T-helper 1 cell (primary cell): ENCODE data around the gene MGAT3.
A peak's percentile ranks its signal among the peaks of the same experiment; 100 is the strongest.
"Not testable (repeated sequence)": the region's sequence is repeated elsewhere in the genome, so short reads cannot be mapped to it uniquely, and the experiment has no call there.

Experiments
- DNase-seq, 5 donors: peaks; one replicate each; pipeline ENCODE4 v3.0.0-alpha.2; 2012 to 2020

MGAT3 gene

DNA sequence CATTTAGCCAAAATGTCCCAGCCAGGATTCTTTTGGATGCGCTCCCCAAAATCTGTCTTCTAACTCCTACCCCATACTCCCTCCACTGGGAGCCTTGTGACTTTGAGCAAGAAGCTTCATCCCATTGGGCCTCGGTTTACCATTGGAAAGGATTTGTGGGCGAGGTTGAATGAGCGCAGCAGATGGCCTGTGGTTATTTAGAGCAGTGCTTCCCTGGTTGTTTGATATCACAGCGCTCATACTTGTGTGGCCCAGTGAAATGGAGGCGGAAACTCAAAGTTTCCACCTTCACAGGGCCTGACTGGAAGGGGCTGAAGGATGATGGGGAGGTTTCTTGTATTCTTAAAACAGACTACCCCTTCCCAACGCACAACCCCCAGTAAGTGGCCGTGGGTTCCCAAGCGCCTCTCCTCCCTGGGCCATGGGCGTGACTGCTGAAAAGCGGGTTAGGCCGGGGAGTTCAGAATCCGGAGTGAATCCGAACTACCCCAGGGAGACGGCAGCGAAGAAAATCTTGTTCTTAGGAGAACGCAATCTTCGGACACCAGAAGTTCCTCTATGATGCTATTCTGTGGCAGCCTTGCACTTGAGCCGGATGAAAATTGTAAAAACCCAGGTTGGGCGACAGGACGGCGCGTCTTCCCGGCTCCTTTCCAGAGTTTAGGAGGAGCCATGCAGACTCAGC is 62.3 kb downstream of the MGAT3 start:
- no peak for DNase-seq

DNA sequence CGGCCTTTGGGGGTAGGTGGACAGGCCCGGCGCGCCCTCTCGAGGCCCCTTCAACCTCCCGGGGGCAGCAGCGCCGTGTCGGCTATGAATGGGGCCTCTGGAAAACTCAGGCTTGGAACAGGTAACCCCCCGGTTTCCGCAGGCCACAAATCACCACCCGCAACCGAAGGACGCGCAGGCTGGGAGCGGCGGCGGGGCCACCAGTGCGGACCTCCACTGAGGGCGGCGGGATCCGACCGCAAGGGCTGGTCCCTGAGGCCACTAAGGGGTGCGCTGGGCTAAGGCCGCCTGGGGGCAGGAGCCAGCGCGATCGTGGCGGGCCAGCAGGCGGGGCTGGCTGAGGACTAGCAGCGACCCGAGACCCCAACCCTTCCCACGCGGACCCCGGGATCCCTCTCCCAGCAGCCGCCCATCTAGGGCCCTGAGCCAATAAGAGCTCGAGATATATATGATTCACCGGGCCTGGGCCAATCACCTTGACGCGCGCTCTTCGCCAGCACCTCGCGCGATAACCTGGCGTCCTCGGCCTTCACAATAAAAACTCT is 62.9 kb downstream of the MGAT3 start:
- peak in 4 of 5 donors; percentile 92 to 99 (median 94) for DNase-seq

DNA sequence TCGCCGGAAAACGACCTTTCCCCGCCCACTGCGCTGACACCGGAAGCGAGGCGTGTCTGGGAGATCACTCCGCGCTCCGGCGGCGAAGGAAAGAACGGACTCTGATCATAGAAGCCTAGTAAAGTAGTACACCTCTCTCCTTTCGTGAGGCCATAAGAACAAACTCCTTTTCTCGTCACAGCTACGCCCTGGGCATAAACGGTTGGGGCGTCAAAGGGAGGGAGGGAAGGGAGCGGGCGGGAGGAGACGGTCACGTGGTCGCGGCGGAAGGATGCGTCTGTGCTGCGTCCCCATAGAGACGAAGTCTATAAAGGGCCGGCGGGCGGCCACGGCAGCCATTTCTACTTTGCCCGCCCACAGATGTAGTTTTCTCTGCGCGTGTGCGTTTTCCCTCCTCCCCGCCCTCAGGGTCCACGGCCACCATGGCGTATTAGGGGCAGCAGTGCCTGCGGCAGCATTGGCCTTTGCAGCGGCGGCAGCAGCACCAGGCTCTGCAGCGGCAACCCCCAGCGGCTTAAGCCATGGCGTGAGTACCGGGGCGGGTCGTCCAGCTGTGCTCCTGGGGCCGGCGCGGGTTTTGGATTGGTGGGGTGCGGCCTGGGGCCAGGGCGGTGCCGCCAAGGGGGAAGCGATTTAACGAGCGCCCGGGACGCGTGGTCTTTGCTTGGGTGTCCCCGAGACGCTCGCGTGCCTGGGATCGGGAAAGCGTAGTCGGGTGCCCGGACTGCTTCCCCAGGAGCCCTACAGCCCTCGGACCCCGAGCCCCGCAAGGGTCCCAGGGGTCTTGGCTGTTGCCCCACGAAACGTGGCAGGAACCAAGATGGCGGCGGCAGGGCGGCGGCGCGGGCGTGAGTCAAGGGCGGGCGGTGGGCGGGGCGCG is 63.7 kb downstream of the MGAT3 start, which contains the start of gene ATF4:
ATF4 (plus strand) TSS at position 337 of the 880 bp plus-strand sequence. CDS start 884 bp downstream, outside the sequence.
- peak; percentile 76 to 95 (median 83) for DNase-seq

DNA sequence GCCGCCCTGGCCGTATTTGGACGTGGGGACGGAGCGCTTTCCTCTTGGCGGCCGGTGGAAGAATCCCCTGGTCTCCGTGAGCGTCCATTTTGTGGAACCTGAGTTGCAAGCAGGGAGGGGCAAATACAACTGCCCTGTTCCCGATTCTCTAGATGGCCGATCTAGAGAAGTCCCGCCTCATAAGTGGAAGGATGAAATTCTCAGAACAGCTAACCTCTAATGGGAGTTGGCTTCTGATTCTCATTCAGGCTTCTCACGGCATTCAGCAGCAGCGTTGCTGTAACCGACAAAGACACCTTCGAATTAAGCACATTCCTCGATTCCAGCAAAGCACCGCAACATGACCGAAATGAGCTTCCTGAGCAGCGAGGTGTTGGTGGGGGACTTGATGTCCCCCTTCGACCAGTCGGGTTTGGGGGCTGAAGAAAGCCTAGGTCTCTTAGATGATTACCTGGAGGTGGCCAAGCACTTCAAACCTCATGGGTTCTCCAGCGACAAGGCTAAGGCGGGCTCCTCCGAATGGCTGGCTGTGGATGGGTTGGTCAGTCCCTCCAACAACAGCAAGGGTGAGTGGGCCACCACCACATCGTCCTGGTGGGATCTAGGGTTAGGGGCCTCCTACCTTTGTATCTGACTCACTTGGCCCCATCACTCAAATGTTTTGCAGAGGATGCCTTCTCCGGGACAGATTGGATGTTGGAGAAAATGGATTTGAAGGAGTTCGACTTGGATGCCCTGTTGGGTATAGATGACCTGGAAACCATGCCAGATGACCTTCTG is 64.5 kb downstream of the MGAT3 start:
- DNase-seq: not testable (repeated sequence)

DNA sequence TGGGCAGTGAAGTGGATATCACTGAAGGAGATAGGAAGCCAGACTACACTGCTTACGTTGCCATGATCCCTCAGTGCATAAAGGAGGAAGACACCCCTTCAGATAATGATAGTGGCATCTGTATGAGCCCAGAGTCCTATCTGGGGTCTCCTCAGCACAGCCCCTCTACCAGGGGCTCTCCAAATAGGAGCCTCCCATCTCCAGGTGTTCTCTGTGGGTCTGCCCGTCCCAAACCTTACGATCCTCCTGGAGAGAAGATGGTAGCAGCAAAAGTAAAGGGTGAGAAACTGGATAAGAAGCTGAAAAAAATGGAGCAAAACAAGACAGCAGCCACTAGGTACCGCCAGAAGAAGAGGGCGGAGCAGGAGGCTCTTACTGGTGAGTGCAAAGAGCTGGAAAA is 65.3 kb downstream of the MGAT3 start:
- not testable (repeated sequence) for DNase-seq

DNA sequence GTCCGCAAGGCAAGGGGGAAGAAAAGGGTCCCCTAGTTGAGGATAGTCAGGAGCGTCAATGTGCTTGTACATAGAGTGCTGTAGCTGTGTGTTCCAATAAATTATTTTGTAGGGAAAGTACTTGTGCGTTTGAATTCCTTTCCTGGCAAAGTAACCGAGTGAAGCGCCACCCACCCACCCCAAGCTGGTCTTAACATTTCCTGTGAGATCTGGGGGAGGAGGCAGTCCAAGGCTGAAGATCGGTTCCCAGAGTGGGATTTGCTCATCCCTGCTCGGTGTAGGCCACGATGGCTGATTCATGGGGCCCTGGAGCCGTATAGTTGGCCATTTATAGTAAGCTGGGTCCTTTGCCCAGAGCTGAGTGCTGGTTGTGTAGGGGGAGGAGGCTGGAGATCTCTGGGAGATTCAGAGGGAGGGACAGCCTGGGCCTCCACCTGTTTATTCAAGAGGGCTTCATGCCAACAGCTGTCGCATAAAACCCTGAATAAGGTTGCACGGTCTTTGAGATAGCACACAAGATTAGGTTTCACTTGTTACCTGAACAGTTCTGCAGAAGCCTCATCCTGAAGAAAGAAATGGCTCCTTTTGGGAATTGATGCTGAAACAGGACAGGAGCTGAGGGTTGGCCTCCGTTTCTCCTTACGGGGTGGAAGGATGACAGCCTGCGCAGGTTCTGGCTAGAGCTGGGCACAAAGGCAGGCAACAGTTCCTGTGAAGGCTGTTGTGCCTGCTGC is 65.9 kb downstream of the MGAT3 start:
- DNase-seq: no peak

DNA sequence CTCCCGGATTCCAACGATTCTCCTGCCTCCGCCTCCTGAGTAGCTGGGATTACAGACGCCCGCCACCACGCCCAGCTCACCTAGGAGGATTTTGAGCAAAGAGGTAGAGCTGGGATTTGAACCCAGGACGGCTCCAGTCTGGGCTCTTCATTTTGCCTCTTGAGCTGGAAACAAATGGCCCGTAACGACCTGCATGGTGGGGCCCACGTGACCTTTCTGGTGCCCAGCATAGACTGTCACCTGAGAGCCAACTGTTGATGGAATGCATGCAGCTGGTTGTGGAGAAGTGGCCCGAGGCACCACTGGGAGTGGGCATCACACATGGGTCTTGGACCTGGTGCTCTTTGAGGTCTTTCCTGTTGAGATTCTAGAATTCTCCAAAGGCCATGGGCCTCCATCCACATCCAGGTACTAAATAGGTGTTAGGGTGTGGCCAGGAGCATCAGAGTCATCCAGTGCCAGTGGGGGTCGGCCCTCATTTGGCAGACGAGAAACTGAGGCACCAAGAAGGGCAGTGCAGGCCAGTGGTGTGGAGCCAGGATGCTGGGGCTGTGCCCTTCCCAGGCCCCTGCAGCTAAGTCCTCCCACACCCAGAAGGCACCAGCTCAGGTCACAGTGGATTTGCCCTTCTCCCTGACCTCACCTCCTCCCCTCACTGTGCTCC is 67.4 kb downstream of the MGAT3 start:
- no peak for DNase-seq

DNA sequence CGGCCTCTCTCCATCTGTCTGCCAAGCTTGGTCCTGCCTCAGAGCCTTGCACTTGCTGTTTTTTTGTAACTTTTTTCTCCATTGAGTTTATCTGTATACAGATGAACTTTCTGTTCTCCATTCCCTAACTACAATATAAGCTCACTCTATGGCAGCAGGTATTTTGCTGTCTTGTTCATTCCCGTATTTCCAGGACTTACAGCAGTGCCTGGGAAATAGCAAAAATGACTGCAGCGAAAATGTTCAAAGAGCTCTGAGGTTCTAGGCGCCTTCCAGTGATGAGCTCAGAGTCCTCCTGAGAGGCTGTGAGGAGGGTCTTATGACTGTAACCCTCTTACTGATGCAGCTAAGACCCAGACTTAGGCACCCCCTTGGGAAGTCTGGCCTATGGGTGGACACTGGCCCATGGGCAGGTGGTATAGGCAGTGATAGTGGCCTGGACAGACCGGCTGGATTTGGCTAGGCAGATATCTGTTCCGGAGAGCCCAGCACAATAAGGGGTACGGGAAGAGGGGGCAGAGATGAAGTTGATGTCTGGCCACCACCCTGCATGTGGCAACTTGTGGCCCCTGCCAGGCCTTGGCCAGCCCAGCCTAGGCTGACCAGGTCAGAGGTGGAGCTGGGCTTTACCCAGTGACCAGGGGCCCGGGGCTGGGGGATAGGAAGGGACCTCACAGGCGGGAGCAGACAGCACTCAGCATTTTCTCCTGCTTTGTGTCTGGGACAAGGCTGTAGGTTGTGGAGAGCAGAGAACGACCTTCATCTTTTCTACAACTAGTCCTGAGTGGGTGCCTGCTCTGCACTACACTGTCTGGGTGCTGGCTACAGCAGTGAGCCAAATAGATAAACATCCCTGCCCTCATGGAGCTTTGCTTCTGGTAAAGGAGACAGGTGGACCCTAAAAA is 68.2 kb downstream of the MGAT3 start:
- no peak for DNase-seq

DNA sequence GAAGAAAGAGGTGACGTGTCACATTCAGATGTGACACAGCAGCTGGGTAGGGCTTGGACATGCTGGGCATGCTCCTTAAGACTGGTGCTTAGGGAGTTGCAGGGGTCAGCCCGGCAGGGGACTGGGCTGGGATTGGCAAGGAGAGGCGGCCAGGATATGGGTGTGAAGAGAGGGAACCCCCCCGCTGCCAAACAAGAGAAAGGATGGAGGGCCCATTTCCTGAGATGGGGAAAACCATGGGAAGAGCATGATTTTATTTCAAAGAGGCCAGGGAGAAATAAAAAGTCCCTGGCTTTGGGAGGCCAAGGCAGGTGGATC is 68.8 kb downstream of the MGAT3 start:
- no peak for DNase-seq

DNA sequence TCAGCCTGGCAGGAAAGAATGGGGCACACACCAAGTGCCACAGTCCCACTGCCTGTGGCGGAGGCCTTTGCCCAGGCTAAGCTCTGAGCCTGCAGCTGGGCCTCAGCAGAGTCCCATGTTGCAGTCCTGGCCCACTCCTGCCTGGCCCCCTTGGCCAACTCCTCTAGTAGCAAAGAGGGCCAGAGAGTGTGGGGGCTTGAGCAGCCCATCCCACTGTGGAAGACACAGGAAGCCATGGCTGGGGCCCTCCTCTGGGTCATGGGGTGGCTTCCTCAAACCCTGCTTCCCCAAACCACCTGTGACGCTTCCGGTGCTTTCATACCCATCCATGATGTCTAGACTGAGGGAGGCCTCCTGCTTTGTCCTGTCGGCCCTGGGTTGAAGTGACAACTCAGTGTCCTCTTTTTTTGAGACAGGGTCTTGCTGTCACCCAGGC is 69.9 kb downstream of the MGAT3 start:
- peak in 1 of 5 donors; percentile 45 for DNase-seq

DNA sequence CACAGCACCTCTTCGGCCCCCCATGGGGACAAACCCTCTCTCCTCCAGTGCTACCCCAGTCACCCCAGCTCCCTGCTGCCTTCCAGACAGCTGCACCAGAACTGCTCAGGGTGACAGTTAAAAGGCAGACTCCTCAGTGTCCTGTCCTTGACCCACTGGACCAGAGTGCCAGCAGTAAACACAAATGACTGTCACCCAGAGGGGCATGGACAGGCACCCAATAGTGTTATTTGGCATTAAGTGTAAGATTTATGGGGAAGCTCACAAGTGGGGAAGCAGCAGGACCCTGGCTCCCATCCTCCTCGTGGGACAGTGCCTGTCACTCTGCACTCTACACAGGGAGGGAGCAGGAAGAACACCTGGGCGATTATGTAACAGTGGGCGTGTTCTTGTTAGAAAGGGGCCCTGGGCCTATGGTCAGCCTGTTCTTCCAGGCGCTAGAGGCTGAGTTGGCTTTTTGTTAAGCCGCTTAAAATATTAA is 70.7 kb downstream of the MGAT3 start:
- DNase-seq: no peak

DNA sequence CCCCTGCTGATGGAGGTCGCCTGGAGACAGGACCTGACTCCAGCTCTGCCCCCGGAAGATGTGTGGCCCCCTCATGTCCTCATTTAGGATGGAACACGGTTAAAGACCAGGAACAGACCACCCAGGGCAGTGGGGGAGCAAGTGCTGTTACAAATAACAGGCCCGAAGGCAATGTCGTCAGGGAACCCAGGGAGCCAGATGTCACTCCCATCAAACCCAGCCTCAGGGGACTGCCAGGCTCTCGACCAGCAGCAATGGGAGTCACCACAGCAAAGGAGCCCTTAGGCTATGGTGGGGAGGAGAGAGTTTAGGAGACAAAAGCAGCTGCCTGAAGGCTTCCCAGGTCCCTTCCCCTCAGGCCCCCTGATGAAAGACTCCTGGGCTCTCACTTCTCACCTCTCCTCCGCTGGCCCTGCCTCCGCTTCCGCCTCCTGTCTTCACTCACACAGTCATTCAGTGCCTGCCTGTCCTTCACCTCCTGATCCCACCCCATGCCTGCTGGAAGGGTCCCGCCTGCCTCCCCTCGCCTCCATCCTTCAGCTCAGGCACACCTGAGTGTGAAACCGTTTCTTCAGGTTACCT is 71.4 kb downstream of the MGAT3 start:
- DNase-seq: no peak

DNA sequence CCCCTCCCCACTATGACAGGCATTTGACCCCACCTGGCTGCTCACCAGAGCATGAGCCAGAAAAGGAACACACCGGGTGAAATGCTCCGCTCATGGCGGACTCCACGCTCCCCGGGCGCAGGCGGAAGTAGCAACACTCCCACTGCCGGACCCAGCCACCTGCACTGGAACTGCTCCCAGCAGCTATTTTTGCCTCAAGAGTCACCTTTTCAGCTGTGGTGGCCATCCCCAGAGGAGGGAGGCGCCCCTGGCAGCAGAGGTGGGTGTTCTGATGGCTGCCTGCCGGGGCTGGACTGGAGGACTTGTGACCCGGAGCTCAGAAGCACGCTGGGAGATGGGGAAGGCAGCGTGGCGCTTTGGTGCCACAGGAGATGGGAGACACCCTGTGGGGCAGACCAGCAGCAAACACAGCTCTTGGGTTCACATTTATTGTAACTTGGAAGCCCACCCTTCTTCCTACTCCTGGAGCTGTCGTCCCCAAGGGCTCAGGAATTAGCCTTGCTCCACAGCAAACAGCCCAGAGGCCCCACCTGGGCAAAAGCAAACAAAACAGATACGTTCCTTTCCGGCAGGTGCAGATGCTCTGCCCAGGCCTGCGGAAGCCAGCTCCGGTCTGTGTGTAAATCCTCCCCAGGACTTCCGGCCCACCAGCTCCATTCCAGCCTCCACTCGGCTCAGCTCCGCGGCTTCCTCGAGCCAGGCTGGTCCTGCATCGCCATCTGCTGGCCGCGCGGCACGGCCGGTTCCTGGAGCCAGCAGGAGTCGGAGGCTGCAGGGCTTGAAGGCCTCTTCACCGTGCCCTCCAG is 72.1 kb downstream of the MGAT3 start:
- DNase-seq: peak; percentile 84 to 92 (median 90)

DNA sequence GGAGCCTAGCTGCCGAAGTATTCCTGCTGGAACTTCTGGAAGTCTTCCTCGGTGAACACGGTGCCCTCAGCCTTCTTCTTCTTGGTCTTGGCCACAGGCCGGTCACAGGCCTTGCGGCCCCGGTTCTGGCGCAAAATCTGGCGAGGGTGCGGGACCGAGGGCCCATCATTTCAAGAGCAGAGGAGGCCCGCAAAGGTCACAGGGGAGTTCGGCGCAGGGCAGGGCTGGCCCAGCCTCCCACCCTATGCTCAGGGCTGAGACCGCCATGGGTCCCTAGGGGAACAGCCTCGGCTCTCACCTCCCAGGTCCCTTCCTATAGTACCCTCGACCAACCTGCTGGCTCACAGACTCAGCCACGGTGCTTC is 72.7 kb downstream of the MGAT3 start:
- DNase-seq: no peak

DNA sequence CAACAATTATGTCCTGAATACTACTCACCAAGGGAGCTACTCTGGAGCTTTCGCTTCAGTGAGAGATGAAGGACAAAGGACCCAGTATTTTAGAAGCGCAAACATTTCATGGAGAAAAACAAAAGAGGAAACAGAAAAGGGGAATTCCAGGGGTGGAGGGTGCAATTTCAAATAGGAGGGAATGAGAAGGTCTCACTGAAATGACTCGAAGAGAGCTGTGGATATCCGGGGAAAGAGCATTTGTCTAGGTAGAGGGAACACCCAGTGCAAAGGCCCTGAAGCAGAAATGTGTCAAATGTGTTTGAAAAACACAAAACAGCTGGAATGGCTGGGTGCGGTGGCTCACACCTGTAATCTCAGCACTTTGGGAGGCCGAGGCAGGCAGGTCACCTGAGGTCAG is 73.3 kb downstream of the MGAT3 start:
- DNase-seq: no peak

DNA sequence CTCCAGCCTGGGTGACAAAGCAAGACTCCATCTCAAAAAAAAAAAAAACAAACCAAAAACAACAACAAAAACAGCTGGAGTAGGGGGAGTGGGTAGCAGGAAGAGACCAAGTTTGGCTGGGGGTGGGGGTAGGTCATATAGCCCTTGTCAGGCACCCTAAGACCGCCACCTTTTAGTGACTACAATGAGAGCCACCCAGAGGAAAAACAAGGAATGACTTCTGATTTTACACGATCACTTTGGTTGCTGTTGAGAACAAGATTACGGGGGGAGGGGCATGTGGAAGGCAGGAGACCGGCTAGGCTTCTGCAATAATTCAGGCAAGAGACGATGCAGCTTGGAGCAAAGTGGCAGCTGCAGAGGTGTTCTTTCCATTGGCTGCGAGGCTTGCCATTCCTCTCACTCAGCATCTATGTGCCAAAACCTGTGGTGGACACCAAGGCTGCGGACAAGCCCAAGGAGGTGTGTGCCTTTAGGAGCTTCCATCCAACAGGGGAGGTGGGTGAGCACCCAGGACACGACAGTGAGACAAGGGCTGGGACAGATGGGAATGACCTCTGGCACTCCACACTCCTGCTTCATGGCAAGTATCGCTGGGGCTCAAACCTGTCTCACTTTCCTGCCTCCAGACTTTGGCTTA is 74.0 kb downstream of the MGAT3 start:
- DNase-seq: peak in 1 of 5 donors; percentile 57

DNA sequence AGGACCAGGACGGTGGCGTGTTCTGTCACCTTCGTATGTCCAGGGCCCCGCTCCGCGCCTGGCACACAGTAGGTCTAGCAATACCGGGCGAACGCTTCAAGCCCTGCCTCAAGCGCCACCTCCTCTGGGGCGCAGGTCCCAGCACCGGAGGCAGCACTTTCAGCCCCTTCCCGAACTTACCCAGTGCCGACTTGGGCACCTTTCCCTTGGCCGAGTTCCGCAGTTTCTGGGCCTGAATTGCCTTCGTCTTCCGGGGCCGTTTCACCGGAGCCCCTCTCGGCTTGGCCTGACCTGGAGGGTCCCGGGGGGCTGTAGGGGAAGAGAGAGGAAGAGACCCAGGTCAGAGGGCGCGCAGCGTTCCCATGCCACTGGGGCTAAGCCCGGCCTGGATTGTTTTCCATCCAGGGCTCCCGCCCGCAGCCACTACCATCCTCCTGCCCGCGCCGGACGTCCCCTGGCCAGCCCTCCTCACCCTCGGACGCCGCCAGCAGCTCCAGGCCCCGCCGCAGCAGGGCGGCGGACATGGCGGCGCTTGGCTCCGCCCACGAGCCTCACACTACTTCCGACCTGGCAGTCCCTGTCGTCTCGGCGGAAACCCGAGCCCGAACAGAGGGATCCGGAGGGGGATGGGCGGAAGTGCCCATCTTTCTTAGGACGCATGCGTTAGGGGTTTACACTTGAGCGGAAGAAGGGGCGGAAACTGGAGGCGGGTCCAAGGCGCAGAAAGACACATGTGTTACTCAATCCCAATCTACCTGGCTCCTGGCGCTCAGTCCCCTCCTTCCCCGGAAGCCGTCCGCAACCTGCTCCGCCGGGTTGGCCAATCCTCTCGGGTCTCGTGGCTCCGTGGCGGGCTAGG is 75.6 kb downstream of the MGAT3 start, which contains the start of gene RPS19BP1:
RPS19BP1 (minus strand) TSS at position 534 of the 859 bp plus-strand sequence; CDS start at position 524, 10 bp downstream.
- DNase-seq: peak; percentile 98 to 100 (median 99)
